Measurements from ENCODE around the gene SPDEF.

- TF ChIP-seq CTCF (conservative IDR thresholded peaks at IDR 0.05; ENCODE audit: low read length) (no peak), EZH2phosphoT487 (IDR thresholded peaks at IDR 0.05; ENCODE audit: borderline replicate concordance, low read depth, low read length) (no peak)
Measured at GRCh38 chr6:34586327-34587040, 30.4 kb upstream of the SPDEF start.
